HEK293 (cell line): ENCODE measurements around the gene COL5A2.

Experiments
- CTCF ChIA-PET: fragments of 350-600 bp; formaldehyde crosslinking; extraction: SDS; loops from one replicate; lab custom pipeline; 2021; ENCODE audit warnings: antibody characterized with exemption; lab: Yijun Ruan, JAX
- POLR2A ChIA-PET: fragments of 300-600 bp; formaldehyde crosslinking; extraction: SDS; loops from one replicate; lab custom pipeline; 2020; ENCODE audit warnings: antibody characterized with exemption, inconsistent platforms; lab: Yijun Ruan, JAX
- H3K27ac ChIP-seq: fragments of 200-500 bp; sonication (Bioruptor generic); 2 replicates; pipeline ENCODE4 v1.5.1; 2014; ENCODE audit warnings: low read depth, low read length, control low read depth, inconsistent platforms; ENCODE audit errors: extremely low read depth
- H3K36me3 ChIP-seq, 2 experiments: fragments of 200-500 bp in 1 of 2; sonication (Bioruptor generic) in 1 of 2; 1 replicate in 1 of 2; 2 replicates in 1 of 2; pipeline ENCODE4 v1.5.1; 2014 to 2017; ENCODE audit warnings: inconsistent platforms in 2 of 2, low read length in 2 of 2; ENCODE audit not compliant: control insufficient read depth in 2 of 2, insufficient read depth in 1 of 2
- H3K4me1 ChIP-seq: fragments of 200-500 bp; sonication (Bioruptor generic); 2 replicates; pipeline ENCODE4 v1.5.1; 2014; ENCODE audit warnings: mild to moderate bottlenecking, low read length, inconsistent platforms; ENCODE audit not compliant: control insufficient read depth, insufficient read depth
- H3K4me3 ChIP-seq: 2 replicates; pipeline ENCODE4 v1.5.1; 2011; ENCODE audit warnings: low read depth, mild to moderate bottlenecking, control low read depth, low read length, moderate library complexity
- H3K9me3 ChIP-seq: fragments of 200-500 bp; sonication (Bioruptor generic); 2 replicates; pipeline ENCODE4 v1.5.1; 2014; ENCODE audit warnings: low read depth, low read length, inconsistent platforms; ENCODE audit not compliant: control insufficient read depth, insufficient read depth
- KLF7 ChIP-seq: fragments of 450-650 bp; formaldehyde crosslinking; IDR thresholded peaks from 2 replicates; pipeline ENCODE4 v1.5.1; 2016; ENCODE audit warnings: missing biosample characterization, missing genetic modification characterization, borderline replicate concordance
- PRDM1 ChIP-seq: fragments of 450-650 bp; formaldehyde crosslinking; IDR thresholded peaks from 2 replicates; pipeline ENCODE4; 2016; ENCODE audit warnings: missing biosample characterization, missing genetic modification characterization
- SP2 ChIP-seq: fragments of 450-650 bp; formaldehyde crosslinking; IDR thresholded peaks from 2 replicates; pipeline ENCODE4 v1.5.1; 2016; ENCODE audit warnings: missing biosample characterization, missing genetic modification characterization
- YY1 ChIP-seq: fragments of 450-650 bp; formaldehyde crosslinking; IDR thresholded peaks from 2 replicates; pipeline ENCODE4 v1.5.1; 2018; ENCODE audit warnings: missing biosample characterization, missing genetic modification characterization
- ZNF138 ChIP-seq: fragments of 450-650 bp; formaldehyde crosslinking; IDR thresholded peaks from 2 replicates; pipeline ENCODE4 v1.5.1; 2016; ENCODE audit warnings: missing biosample characterization, missing genetic modification characterization, borderline replicate concordance
- ZNF146 ChIP-seq: fragments of 450-650 bp; formaldehyde crosslinking; IDR thresholded peaks from 2 replicates; pipeline ENCODE4 v1.5.1; 2016; ENCODE audit warnings: missing biosample characterization, missing genetic modification characterization
- ZNF157 ChIP-seq: fragments of 450-650 bp; formaldehyde crosslinking; IDR thresholded peaks from 2 replicates; pipeline ENCODE4 v1.5.1; 2016; ENCODE audit warnings: missing biosample characterization, missing genetic modification characterization
- ZNF23 ChIP-seq: fragments of 450-650 bp; formaldehyde crosslinking; IDR thresholded peaks from 2 replicates; pipeline ENCODE4 v1.5.1; 2016; ENCODE audit warnings: missing biosample characterization, missing genetic modification characterization, borderline replicate concordance
- ZNF302 ChIP-seq: fragments of 450-650 bp; formaldehyde crosslinking; IDR thresholded peaks from 2 replicates; pipeline ENCODE4 v1.5.1; 2016; ENCODE audit warnings: missing biosample characterization, missing genetic modification characterization, low read depth
- ZNF311 ChIP-seq: fragments of 450-650 bp; formaldehyde crosslinking; IDR thresholded peaks from 2 replicates; pipeline ENCODE4 v1.5.1; 2017; ENCODE audit warnings: missing biosample characterization, missing genetic modification characterization, borderline replicate concordance
- ZNF416 ChIP-seq: fragments of 450-650 bp; formaldehyde crosslinking; IDR thresholded peaks from 2 replicates; pipeline ENCODE4 v1.5.1; 2016; ENCODE audit warnings: missing biosample characterization, missing genetic modification characterization
- ZNF473 ChIP-seq: fragments of 450-650 bp; formaldehyde crosslinking; IDR thresholded peaks from 2 replicates; pipeline ENCODE4 v1.5.1; 2017; ENCODE audit warnings: missing biosample characterization, missing genetic modification characterization
- ZNF626 ChIP-seq: fragments of 450-650 bp; sonication (Bioruptor Pico); formaldehyde crosslinking; IDR thresholded peaks from 2 replicates; pipeline ENCODE4 v1.5.1; 2018; ENCODE audit warnings: missing biosample characterization, missing genetic modification characterization, inconsistent platforms
- ZNF639 ChIP-seq: fragments of 450-650 bp; formaldehyde crosslinking; IDR thresholded peaks from 2 replicates; pipeline ENCODE4 v1.5.1; 2016; ENCODE audit warnings: missing biosample characterization, missing genetic modification characterization
- ZNF645 ChIP-seq: fragments of 450-650 bp; formaldehyde crosslinking; IDR thresholded peaks from 2 replicates; pipeline ENCODE4; 2016; ENCODE audit warnings: missing biosample characterization, missing genetic modification characterization
- ZNF830 ChIP-seq: fragments of 450-650 bp; IDR thresholded peaks from 2 replicates; pipeline ENCODE4 v1.5.0; 2018; ENCODE audit warnings: missing biosample characterization, missing genetic modification characterization, low read depth, mild to moderate bottlenecking, moderate library complexity
- TF ChIP-seq, protein P1 (sequence below): fragments of 450-650 bp; formaldehyde crosslinking; IDR thresholded peaks from 2 replicates; pipeline ENCODE4 v1.5.1; 2016; ENCODE audit warnings: missing biosample characterization, missing genetic modification characterization
- TF ChIP-seq, protein P2 (sequence below): fragments of 450-650 bp; formaldehyde crosslinking; IDR thresholded peaks from 2 replicates; pipeline ENCODE4 v1.5.1; 2016; ENCODE audit warnings: missing biosample characterization, missing genetic modification characterization, low read depth
- TF ChIP-seq, protein P3 (sequence below): fragments of 450-650 bp; formaldehyde crosslinking; IDR thresholded peaks from 2 replicates; pipeline ENCODE4 v1.5.1; 2016; ENCODE audit warnings: missing biosample characterization, missing genetic modification characterization, borderline replicate concordance

COL5A2 gene

GRCh38 chr2:189022492-189022891 lies 157.1 kb downstream of the COL5A2 start:
- no peaks in the 10 kb centered on the region for H3K36me3 ChIP-seq
- H3K9me3 ChIP-seq = no peaks in the 10 kb centered on the region
- no peak overlapping the region for H3K27ac ChIP-seq
- H3K4me1 ChIP-seq = no peaks in the 10 kb centered on the region
- no peak overlapping the region for H3K4me3 ChIP-seq
- POLR2A ChIA-PET = no interaction called here
- TF ChIP-seq ZNF645 (tag by site-specific recombination) = no peak
- TF ChIP-seq KLF7 (tag by site-specific recombination) = no peak
- TF ChIP-seq ZNF626 = no peak
- TF ChIP-seq ZNF146 (tag by site-specific recombination) = no peak
- no peak for TF ChIP-seq ZNF830 (tag by site-specific recombination)
- no peak for TF ChIP-seq ZNF157 (tag by site-specific recombination)
- TF ChIP-seq, all 188 proteins: peak for 0
- CTCF ChIA-PET = interaction anchor here (0.6 to 0.7 kb wide), 2 partner anchors 271 to 479 kb away, joined by 4 to 6 read pairs; no protein-coding TSS in a partner anchor

DNA sequence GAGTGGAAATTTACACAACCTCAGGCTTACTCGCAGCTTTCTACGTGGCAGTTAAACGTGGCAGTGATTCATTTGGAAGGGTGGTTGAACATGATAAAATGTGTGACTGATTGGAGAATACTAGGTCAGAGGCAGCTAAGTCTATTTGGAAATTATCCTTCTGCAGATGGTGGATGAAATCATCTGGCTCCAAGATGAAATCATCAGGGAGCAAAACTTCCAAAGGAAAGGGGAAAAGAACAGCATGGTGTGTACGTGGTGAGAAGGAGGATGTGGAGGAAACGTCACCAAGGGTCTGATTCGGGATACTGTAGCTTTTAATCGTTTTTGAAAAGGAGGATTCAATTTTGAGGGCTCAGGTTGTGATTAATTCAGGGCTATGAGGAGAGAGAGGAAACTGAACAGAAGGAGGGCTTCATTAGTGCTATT lies 157.5 kb downstream of the COL5A2 start:
- ChIA-PET POLR2A (no interaction called here), CTCF (interaction anchor here (0.6 to 0.7 kb wide), 2 partner anchors 271 to 479 kb away, joined by 4 to 6 read pairs; no protein-coding TSS in a partner anchor)
- Histone ChIP-seq H3K36me3 (no peaks in the 10 kb centered on the region), H3K4me3 (no peak overlapping the region), H3K4me1 (no peaks in the 10 kb centered on the region), H3K27ac (no peak overlapping the region), H3K9me3 (no peaks in the 10 kb centered on the region)
- TF ChIP-seq, protein P1, sequence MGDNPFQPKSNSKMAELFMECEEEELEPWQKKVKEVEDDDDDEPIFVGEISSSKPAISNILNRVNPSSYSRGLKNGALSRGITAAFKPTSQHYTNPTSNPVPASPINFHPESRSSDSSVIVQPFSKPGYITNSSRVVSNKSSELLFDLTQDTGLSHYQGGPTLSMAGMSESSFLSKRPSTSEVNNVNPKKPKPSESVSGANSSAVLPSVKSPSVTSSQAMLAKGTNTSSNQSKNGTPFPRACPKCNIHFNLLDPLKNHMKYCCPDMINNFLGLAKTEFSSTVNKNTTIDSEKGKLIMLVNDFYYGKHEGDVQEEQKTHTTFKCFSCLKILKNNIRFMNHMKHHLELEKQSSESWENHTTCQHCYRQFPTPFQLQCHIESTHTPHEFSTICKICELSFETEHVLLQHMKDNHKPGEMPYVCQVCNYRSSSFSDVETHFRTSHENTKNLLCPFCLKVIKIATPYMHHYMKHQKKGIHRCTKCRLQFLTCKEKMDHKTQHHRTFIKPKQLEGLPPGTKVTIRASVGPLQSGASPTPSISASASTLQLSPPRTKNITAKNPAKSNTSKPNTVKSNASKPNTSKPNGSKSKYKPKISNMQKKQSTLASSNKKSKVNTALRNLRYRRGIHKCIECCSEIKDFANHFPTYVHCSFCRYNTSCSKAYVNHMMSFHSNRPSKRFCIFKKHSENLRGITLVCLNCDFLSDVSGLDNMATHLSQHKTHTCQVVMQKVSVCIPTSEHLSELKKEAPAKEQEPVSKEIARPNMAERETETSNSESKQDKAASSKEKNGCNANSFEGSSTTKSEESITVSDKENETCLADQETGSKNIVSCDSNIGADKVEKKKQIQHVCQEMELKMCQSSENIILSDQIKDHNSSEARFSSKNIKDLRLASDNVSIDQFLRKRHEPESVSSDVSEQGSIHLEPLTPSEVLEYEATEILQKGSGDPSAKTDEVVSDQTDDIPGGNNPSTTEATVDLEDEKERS (tag by site-specific recombination) = no peak
- TF ChIP-seq PRDM1 (tag by site-specific recombination) = no peak
- TF ChIP-seq, protein P2, sequence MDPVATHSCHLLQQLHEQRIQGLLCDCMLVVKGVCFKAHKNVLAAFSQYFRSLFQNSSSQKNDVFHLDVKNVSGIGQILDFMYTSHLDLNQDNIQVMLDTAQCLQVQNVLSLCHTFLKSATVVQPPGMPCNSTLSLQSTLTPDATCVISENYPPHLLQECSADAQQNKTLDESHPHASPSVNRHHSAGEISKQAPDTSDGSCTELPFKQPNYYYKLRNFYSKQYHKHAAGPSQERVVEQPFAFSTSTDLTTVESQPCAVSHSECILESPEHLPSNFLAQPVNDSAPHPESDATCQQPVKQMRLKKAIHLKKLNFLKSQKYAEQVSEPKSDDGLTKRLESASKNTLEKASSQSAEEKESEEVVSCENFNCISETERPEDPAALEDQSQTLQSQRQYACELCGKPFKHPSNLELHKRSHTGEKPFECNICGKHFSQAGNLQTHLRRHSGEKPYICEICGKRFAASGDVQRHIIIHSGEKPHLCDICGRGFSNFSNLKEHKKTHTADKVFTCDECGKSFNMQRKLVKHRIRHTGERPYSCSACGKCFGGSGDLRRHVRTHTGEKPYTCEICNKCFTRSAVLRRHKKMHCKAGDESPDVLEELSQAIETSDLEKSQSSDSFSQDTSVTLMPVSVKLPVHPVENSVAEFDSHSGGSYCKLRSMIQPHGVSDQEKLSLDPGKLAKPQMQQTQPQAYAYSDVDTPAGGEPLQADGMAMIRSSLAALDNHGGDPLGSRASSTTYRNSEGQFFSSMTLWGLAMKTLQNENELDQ (tag by site-specific recombination) = no peak
- TF ChIP-seq, protein P3, sequence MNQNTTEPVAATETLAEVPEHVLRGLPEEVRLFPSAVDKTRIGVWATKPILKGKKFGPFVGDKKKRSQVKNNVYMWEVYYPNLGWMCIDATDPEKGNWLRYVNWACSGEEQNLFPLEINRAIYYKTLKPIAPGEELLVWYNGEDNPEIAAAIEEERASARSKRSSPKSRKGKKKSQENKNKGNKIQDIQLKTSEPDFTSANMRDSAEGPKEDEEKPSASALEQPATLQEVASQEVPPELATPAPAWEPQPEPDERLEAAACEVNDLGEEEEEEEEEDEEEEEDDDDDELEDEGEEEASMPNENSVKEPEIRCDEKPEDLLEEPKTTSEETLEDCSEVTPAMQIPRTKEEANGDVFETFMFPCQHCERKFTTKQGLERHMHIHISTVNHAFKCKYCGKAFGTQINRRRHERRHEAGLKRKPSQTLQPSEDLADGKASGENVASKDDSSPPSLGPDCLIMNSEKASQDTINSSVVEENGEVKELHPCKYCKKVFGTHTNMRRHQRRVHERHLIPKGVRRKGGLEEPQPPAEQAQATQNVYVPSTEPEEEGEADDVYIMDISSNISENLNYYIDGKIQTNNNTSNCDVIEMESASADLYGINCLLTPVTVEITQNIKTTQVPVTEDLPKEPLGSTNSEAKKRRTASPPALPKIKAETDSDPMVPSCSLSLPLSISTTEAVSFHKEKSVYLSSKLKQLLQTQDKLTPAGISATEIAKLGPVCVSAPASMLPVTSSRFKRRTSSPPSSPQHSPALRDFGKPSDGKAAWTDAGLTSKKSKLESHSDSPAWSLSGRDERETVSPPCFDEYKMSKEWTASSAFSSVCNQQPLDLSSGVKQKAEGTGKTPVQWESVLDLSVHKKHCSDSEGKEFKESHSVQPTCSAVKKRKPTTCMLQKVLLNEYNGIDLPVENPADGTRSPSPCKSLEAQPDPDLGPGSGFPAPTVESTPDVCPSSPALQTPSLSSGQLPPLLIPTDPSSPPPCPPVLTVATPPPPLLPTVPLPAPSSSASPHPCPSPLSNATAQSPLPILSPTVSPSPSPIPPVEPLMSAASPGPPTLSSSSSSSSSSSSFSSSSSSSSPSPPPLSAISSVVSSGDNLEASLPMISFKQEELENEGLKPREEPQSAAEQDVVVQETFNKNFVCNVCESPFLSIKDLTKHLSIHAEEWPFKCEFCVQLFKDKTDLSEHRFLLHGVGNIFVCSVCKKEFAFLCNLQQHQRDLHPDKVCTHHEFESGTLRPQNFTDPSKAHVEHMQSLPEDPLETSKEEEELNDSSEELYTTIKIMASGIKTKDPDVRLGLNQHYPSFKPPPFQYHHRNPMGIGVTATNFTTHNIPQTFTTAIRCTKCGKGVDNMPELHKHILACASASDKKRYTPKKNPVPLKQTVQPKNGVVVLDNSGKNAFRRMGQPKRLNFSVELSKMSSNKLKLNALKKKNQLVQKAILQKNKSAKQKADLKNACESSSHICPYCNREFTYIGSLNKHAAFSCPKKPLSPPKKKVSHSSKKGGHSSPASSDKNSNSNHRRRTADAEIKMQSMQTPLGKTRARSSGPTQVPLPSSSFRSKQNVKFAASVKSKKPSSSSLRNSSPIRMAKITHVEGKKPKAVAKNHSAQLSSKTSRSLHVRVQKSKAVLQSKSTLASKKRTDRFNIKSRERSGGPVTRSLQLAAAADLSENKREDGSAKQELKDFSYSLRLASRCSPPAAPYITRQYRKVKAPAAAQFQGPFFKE (tag by site-specific recombination) = no peak
- TF ChIP-seq ZNF302 (tag by site-specific recombination) = no peak
- no peak for TF ChIP-seq ZNF473 (tag by site-specific recombination)
- no peak for TF ChIP-seq ZNF23 (tag by site-specific recombination)
- TF ChIP-seq ZNF639 (tag by site-specific recombination) = no peak
- TF ChIP-seq ZNF311 (tag by site-specific recombination) = no peak
- no peak for TF ChIP-seq SP2 (tag by site-specific recombination)
- TF ChIP-seq YY1 = no peak
- no peak for TF ChIP-seq ZNF416 (tag by site-specific recombination)
- no peak for TF ChIP-seq ZNF138 (tag by site-specific recombination)
